ENCODE data around the gene C7orf25. TPM values are rescaled to one million over a fixed set of nuclear protein-coding genes. Genes with fewer than 3 reads are reported as not detected.

Gene C7orf25
- total RNA-seq, 1 experiment from 2014 or later = 2.7 TPM

GRCh38 chr7:42877862-42878261 is 34.0 kb downstream of the C7orf25 start:
- Mint-ChIP-seq H3K27ac (ENCODE audit: unreplicated experiment) (no peak overlapping the region), H3K27me3 (ENCODE audit: insufficient read depth, unreplicated experiment) (peaks cover 4% of the 10 kb centered on the region), H3K36me3 (ENCODE audit: insufficient read depth, unreplicated experiment) (no peaks in the 10 kb centered on the region), H3K9me3 (ENCODE audit: unreplicated experiment) (no peaks in the 10 kb centered on the region), H3K4me1 (ENCODE audit: low read depth, unreplicated experiment) (no peaks in the 10 kb centered on the region), H3K4me3 (ENCODE audit: unreplicated experiment) (no peak overlapping the region)
- CTCF ChIA-PET = interaction anchor here (0.9 to 2.0 kb wide), 2 partner anchors 937 kb away, joined by 3 to 15 read pairs; no protein-coding TSS in a partner anchor
- no peak for DNase-seq
- TF ChIP-seq CTCF (IDR thresholded peaks at IDR 0.05; ENCODE audit: insufficient read depth in 1 of 2, low read depth in 1 of 2, low read length in 1 of 2, severe bottlenecking in 1 of 2, unreplicated experiment in 1 of 2) = no peak
- Histone ChIP-seq H3K9me3 (no peaks in the 10 kb centered on the region), H3K27me3 (replicated peaks; ENCODE audit: control insufficient read depth, insufficient read depth, low read length) (no peaks in the 10 kb centered on the region), H3K4me1 (no peaks in the 10 kb centered on the region), H3K4me3 (ENCODE audit: low read depth, low read length) (no peak overlapping the region), H3K36me3 (ENCODE audit: control insufficient read depth, insufficient read depth, low read length) (no peaks in the 10 kb centered on the region)
- intact Hi-C loops (cut with micrococcal nuclease; ENCODE audit: unreplicated experiment) = loop anchor here (2.0 kb wide), 1 partner anchor 935 kb away; no protein-coding TSS in a partner anchor
- no TSS peak for BruUV-seq (replicated peaks)
- POLR2A ChIA-PET = no interaction called here

- POLR2A ChIA-PET = no interaction called here
- CTCF ChIA-PET = interaction anchor here (0.5 to 2.0 kb wide), 5 partner anchors 33 to 936 kb away, joined by 3 to 15 read pairs (median 4); no protein-coding TSS in a partner anchor
- no TSS peak for BruUV-seq (replicated peaks)
Measured at GRCh38 chr7:42876182-42877068, 35.4 kb downstream of the C7orf25 start.

More at GRCh38 chr7:42876182-42877068, 35.4 kb downstream of the C7orf25 start:
- H3K4me3 ChIP-seq (ENCODE audit: low read depth, low read length) = no peak overlapping the region
- H3K9me3 Mint-ChIP-seq (ENCODE audit: unreplicated experiment) = no peaks in the 10 kb centered on the region
- peak in 1 of 2 experiments; percentile 67 for DNase-seq
- no peak overlapping the region for H3K27ac Mint-ChIP-seq (ENCODE audit: unreplicated experiment)
- H3K27me3 Mint-ChIP-seq (ENCODE audit: insufficient read depth, unreplicated experiment) = peaks cover 4% of the 10 kb centered on the region
- H3K9me3 ChIP-seq = no peaks in the 10 kb centered on the region
- no peak overlapping the region for H3K4me3 Mint-ChIP-seq (ENCODE audit: unreplicated experiment)
- no peaks in the 10 kb centered on the region for H3K27me3 ChIP-seq (replicated peaks; ENCODE audit: control insufficient read depth, insufficient read depth, low read length)
- H3K4me1 Mint-ChIP-seq (ENCODE audit: low read depth, unreplicated experiment) = no peaks in the 10 kb centered on the region
- peak; percentile 67 to 69 for TF ChIP-seq CTCF (IDR thresholded peaks at IDR 0.05; ENCODE audit: insufficient read depth in 1 of 2, low read depth in 1 of 2, low read length in 1 of 2, severe bottlenecking in 1 of 2, unreplicated experiment in 1 of 2)
- no peaks in the 10 kb centered on the region for H3K36me3 Mint-ChIP-seq (ENCODE audit: insufficient read depth, unreplicated experiment)
- intact Hi-C loops (cut with micrococcal nuclease; ENCODE audit: unreplicated experiment) = loop anchor here (2.0 kb wide), 1 partner anchor 934 kb away; no protein-coding TSS in a partner anchor
- H3K36me3 ChIP-seq (ENCODE audit: control insufficient read depth, insufficient read depth, low read length) = no peaks in the 10 kb centered on the region
- no peaks in the 10 kb centered on the region for H3K4me1 ChIP-seq
